Measurements from ENCODE around the gene IPMK.
"Not testable (repeated sequence)": the region's sequence is repeated elsewhere in the genome, so short reads cannot be mapped to it uniquely, and the experiment has no call there.

The IPMK gene

DNA sequence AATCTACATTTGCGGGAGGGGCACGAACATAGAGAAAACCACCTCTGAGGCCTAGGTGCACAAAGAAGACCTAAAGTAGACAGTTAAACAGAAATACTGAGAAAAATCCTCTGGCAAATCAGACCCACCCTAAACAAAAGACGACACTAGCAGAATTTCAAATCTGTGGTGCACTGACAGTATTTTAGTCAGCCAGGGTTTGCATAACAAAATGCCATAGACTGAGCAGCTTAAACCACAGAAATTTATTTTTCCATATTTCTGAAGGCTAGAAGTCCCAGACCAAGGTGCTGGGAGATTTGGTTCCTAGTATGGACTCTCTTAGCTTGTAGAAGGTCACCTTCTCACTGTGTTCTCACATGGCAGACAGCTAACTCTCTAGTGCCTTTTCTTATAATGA is 26.3 kb downstream of the IPMK start:
- no peak for DNase-seq (ENCODE audit: low read depth)
- no peak overlapping the region for H3K4me3 ChIP-seq (ENCODE audit: low read depth, low read length)
- no peak for TF ChIP-seq CTCF (IDR thresholded peaks at IDR 0.05; ENCODE audit: control insufficient read depth, extremely low read depth, insufficient read depth)

GRCh38 chr10:58240531-58240930 is 27.2 kb downstream of the IPMK start:
- no peak for DNase-seq (ENCODE audit: low read depth)
- TF ChIP-seq CTCF (IDR thresholded peaks at IDR 0.05; ENCODE audit: control insufficient read depth, extremely low read depth, insufficient read depth): no peak

GRCh38 chr10:58239561-58240169 is 28.0 kb downstream of the IPMK start:
- DNase-seq (ENCODE audit: low read depth): no peak
- no peak overlapping the region for H3K4me3 ChIP-seq (ENCODE audit: low read depth, low read length)
- TF ChIP-seq CTCF (IDR thresholded peaks at IDR 0.05; ENCODE audit: control insufficient read depth, extremely low read depth, insufficient read depth): no peak

More at GRCh38 chr10:58240531-58240930, 27.2 kb downstream of the IPMK start:
- no peak overlapping the region for H3K4me3 ChIP-seq (ENCODE audit: low read depth, low read length)

- H3K4me3 ChIP-seq (ENCODE audit: low read depth, low read length): no peak overlapping the region
- TF ChIP-seq CTCF (IDR thresholded peaks at IDR 0.05; ENCODE audit: control insufficient read depth, extremely low read depth, insufficient read depth): no peak
- DNase-seq (ENCODE audit: low read depth): no peak
Observed at GRCh38 chr10:58237014-58237834, 30.5 kb downstream of the IPMK start.

GRCh38 chr10:58229856-58230255 is 37.8 kb downstream of the IPMK start:
- not testable (repeated sequence) for H3K4me3 ChIP-seq (ENCODE audit: low read depth, low read length); DNase-seq (ENCODE audit: low read depth)

DNA sequence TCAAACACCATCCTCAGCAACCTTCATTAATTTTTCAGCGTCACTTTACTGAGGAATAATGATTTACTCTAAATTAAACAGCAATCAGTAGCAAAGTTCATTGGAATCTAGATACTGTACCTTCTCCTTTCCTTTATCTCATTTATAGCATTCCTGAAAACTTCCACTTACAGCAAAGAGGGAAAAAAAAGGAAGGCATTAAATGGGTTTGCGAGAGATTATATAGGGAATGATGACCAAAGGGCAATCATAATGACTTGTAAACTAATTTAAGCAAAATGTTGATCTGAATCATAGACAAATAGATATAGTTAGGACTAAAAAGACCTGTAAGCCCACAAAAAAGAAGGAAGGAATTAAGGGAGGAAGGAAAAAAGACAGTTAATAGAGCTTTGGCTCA is 42.0 kb downstream of the IPMK start:
- no peak for DNase-seq (ENCODE audit: low read depth)
- no peak for TF ChIP-seq CTCF (IDR thresholded peaks at IDR 0.05; ENCODE audit: control insufficient read depth, extremely low read depth, insufficient read depth)
- H3K4me3 ChIP-seq (ENCODE audit: low read depth, low read length): no peak overlapping the region

GRCh38 chr10:58220769-58221451 is 46.8 kb downstream of the IPMK start:
- DNase-seq (ENCODE audit: low read depth): no peak
- no peak for TF ChIP-seq CTCF (IDR thresholded peaks at IDR 0.05; ENCODE audit: control insufficient read depth, extremely low read depth, insufficient read depth)
- H3K4me3 ChIP-seq (ENCODE audit: low read depth, low read length): no peak overlapping the region

Data from LNCaP clone FGC (cell line).